Measurements from ENCODE around the gene MRTFA. TPM values are rescaled to one million over a fixed set of nuclear protein-coding genes. Genes with fewer than 3 reads are reported as not detected.

MRTFA gene
- total RNA-seq, 2 donors from 2014 or later = 38.5 to 58.8 TPM

- peaks cover 0 to 5% of the 10 kb centered on the region in 2 donors for H3K36me3 Mint-ChIP-seq
- no peak overlapping the region for H3K27ac Mint-ChIP-seq
- no peak for DNase-seq (ENCODE audit: low spot score in 2 of 2)
- peak; percentile 60 to 66 for ATAC-seq
- no peaks in the 10 kb centered on the region for H3K9me3 Mint-ChIP-seq
Measured at GRCh38 chr22:40487663-40488249, 148.8 kb downstream of the MRTFA start.

DNA sequence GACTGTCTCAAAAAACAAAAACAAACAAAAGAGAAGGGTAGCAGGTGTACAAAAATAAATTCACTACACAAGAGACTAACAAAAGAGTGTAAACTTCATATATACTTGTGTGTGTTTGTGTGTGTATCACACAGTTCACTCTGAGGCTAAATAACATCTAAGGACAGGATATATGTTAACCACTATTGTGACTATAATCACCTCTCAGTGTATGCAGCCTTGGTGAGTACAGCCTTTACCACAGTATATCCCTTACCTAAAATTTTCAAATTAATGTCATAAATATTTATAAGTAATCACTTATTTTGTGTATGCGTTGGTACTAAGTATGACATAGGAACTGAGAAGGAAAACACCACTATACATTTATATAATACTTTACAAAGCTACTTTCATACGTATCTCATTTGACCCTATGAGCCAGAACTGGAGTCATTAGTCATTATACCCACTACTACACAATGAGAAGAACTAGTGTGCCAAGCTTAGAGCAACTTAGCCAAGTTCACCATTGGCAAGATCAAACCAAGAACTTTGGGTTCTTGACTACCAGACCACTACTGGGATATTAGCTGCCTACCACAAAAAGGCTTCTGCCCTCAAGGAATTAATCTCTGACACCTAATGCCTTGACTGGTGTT is 149.4 kb downstream of the MRTFA start:
- Mint-ChIP-seq H3K9me3 (no peaks in the 10 kb centered on the region), H3K36me3 (peaks cover 0 to 5% of the 10 kb centered on the region in 2 donors), H3K27ac (no peak overlapping the region)
- ATAC-seq (peak; percentile 82 to 85), DNase-seq (ENCODE audit: low spot score in 2 of 2) (no peak)

DNA sequence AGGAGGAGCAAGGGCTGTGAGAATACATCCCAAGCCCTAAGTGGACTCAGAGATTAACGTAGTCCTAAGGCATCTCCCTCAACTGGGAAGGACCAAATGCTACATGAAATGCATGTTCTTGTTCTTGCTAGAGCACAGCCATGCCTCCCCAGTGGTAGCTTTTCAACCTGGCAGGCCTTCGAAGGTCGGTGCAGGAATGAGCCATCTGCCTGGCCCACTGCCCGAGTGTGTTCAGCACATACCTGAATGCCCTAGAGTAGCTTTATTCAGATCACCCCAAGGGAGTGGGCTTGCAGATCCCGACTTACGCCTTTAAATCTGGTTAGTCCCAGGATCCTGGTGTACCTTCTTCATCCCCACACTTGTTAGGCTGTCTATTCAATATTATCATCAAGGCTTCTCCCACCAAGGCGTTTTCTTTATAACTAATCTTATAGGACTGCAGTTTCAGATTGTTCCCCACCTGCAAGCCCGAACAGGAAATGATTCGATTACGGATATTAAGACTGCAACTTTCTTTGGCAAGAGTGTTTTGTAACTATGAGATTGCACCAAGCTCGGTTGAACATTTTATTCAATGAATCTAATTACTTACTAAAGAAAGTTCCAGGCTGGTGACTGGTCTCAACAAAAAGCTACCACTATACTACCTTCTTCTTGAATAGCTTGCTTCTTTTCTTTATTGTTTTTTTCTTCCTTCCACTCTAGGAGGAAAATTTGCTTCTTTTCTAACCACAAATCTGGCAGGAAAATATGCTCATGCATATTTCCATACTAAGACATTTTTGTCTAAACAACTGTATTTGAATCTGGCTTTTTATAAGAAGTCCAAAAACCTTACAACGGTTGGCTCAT is 150.5 kb downstream of the MRTFA start:
- ATAC-seq (no peak), DNase-seq (ENCODE audit: low spot score in 2 of 2) (no peak)
- Mint-ChIP-seq H3K9me3 (no peaks in the 10 kb centered on the region), H3K36me3 (peaks cover 0 to 5% of the 10 kb centered on the region in 2 donors), H3K27ac (no peak overlapping the region)

DNA sequence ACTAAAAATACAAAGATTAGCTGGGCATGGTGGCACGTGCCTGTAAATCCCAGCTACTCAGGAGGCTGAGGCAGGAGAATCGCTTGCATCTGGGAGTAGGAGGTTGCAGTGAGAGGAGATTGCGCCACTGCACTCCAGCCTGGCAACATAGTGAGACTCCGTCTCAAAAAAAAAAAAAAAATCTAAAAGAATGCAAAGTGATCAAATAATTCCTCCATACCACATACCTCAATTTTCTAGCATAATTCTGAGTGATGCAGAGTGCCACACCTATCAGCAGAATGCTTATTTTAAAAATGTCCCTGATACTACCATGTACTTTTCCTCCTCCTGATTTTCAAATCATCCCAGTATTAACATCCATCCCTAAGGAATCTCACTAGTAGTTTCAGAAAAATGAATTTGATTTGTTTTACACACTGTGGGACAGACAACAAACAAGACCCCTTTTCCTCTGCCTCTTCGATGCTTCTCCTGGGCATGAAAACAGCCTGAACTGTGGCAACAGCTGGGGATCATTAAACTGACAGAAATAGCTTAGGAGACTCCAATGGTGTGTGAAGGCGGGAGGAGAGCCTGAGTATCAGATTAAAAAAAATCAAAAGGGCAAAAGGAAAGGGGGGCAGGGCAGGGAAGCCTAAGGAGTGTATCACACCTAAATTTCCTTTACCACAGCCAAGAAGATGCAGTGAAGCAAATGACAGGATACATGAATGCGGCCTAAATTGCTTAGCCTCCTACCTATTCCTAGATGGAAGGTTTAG is 151.4 kb downstream of the MRTFA start:
- H3K36me3 Mint-ChIP-seq = peaks cover 0 to 2% of the 10 kb centered on the region in 2 donors
- ATAC-seq (no peak), DNase-seq (ENCODE audit: low spot score in 2 of 2) (no peak)
- no peaks in the 10 kb centered on the region for H3K9me3 Mint-ChIP-seq
- H3K27ac Mint-ChIP-seq = no peak overlapping the region

- ATAC-seq (no peak), DNase-seq (ENCODE audit: low spot score in 2 of 2) (no peak)
- Mint-ChIP-seq H3K36me3 (no peaks in the 10 kb centered on the region), H3K27ac (no peak overlapping the region), H3K9me3 (no peaks in the 10 kb centered on the region)
Measured at GRCh38 chr22:40482886-40483285, 153.6 kb downstream of the MRTFA start.

- DNase-seq (ENCODE audit: low spot score in 2 of 2) (no peak), ATAC-seq (no peak)
- no peak overlapping the region for H3K27ac Mint-ChIP-seq
- H3K9me3 Mint-ChIP-seq = no peaks in the 10 kb centered on the region
- no peaks in the 10 kb centered on the region for H3K36me3 Mint-ChIP-seq
Measured at GRCh38 chr22:40482391-40482790, 154.1 kb downstream of the MRTFA start.

DNA sequence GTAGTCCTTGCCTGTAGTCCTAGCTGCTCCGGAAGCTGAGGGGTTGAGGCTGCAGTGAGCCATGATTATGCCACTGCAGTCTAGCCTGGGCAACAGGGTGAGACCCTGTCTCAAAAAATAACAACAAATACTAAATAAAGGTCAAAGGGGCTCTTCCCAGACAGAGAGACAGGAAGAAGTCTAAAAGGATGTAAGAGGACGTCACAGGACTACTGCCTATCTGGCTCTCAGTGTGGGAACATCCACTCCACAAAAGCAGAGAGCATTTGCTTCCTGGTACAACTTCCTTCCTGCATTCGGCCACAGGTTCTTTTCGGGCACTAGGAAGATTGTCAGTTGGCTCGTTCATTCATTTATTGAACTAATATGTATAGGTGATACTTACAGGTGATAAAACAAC is 155.5 kb downstream of the MRTFA start:
- Mint-ChIP-seq H3K27ac (peak overlapping the region in 1 of 2 donors; percentile 51), H3K9me3 (no peaks in the 10 kb centered on the region), H3K36me3 (no peaks in the 10 kb centered on the region)
- ATAC-seq (no peak), DNase-seq (ENCODE audit: low spot score in 2 of 2) (no peak)

- H3K27ac Mint-ChIP-seq = no peak overlapping the region
- ATAC-seq (no peak), DNase-seq (ENCODE audit: low spot score in 2 of 2) (no peak)
- no peaks in the 10 kb centered on the region for H3K9me3 Mint-ChIP-seq
- no peaks in the 10 kb centered on the region for H3K36me3 Mint-ChIP-seq
Measured at GRCh38 chr22:40479887-40480538, 156.5 kb downstream of the MRTFA start.

DNA sequence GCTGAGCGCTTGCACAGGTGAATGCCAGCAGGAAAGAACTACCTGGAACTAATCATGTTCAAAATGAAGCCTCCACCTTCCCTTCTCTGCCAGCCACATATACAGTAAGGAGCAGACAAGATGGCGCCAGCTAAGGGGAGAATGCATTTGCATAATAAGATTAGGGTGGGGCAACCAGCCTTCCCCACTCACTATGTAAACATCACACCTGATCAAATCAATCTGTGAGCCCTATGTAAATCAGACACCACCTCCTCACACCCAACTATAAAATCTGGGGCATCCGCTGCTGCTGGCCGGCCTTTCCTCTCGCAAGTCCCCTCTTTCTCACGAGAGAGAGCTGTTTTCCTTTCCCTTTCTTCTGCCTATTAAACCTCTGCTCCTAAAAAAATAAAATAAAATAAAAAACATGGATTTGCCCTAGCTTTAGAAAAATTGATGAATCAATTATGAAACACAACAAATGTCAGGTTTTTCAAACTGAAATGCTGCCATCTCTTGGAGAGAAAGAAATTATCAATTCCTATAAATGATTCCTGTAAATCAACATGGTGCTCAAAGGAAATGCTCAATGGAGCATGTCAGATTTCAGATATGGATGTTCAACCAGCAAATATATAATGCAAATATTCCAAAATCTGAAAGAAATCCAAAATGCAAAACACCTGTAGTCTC is 157.3 kb downstream of the MRTFA start:
- Mint-ChIP-seq H3K36me3 (no peaks in the 10 kb centered on the region), H3K27ac (peak overlapping the region in 1 of 2 donors; percentile 65), H3K9me3 (no peaks in the 10 kb centered on the region)
- DNase-seq (ENCODE audit: low spot score in 2 of 2) (no peak), ATAC-seq (no peak)

GRCh38 chr22:40478338-40479125 is 158.0 kb downstream of the MRTFA start:
- Mint-ChIP-seq H3K36me3 (no peaks in the 10 kb centered on the region), H3K9me3 (no peaks in the 10 kb centered on the region), H3K27ac (no peak overlapping the region)
- ATAC-seq (no peak), DNase-seq (ENCODE audit: low spot score in 2 of 2) (no peak)

DNA sequence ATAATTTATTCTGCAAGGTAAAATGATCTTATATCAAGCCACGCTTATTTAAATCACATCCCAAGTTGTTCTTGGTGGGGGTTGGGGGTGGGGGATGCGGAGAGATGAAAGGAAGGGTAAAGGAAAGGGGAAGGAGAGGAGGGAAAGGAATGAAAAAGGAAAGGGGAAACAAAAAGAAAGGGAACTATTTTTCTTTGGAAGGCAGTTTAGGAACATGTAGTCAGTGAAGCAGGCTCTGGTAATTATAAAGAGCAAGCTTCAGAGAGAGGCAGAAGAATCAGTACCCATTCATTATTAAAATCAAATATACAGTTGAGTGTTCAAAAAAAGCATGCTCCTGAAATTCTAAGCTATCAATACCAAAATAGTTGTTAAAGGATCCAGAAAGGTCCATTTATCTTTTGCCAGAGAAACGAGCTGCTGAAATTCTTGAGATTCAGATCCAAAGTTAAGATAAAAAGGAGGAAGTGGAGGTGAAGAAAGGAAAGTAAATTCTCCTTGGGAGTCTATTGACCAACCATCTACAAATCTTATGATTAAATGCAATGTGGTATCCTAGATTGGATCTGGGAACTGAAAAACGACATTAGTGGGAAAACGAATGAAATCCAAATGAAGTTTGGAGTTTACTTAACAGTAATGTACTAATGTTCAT is 158.7 kb downstream of the MRTFA start:
- H3K9me3 Mint-ChIP-seq = no peaks in the 10 kb centered on the region
- no peaks in the 10 kb centered on the region for H3K36me3 Mint-ChIP-seq
- no peak overlapping the region for H3K27ac Mint-ChIP-seq
- ATAC-seq = no peak
- DNase-seq (ENCODE audit: low spot score in 2 of 2) = no peak

DNA sequence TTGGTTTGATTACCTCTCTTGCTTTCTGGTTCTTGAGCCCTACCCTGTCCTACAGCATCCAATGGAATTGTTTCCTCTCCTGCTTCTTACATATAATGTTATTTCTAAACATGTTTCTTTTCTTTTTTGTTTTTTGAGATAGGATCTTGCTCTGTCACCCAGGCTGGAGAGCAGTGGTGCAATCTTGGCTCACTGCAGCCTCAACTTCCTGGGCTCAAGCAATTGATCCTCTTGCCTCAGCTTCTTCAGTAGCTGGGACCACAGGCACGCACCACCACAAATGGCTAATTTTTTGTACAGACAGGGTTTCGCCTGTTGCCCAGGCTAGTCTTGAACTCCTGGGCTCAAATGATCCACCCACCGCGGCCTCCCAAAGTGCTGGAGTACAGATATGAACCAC is 160.2 kb downstream of the MRTFA start:
- Mint-ChIP-seq H3K36me3 (no peaks in the 10 kb centered on the region), H3K9me3 (no peaks in the 10 kb centered on the region), H3K27ac (peak overlapping the region in 1 of 2 donors; percentile 2)
- ATAC-seq (no peak), DNase-seq (ENCODE audit: low spot score in 2 of 2) (no peak)

- peak in 1 of 2 donors; percentile 66 for ATAC-seq
- DNase-seq (ENCODE audit: low spot score in 2 of 2) = no peak
- Mint-ChIP-seq H3K36me3 (peaks cover 0 to 9% of the 10 kb centered on the region in 2 donors), H3K27ac (no peak overlapping the region), H3K9me3 (no peaks in the 10 kb centered on the region)
Measured at GRCh38 chr22:40473703-40474102, 162.8 kb downstream of the MRTFA start.

DNA sequence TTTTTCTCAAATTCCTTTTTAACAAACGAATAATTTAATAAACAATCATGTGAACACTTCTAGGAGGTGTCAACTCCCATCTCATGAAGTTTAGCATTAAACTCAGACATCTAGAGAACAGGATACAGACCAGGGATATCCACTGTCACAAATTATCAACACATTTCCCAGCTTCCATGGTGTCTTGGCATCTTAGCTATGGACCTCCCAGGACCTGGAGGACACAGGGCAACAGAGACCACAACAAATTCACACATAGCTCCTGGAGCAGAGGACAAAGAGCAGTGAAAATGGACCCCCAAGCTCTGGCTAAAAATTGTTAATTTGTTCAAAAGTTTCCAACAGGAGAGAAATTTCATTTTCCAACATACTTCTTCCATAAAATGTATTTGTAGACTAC is 163.9 kb downstream of the MRTFA start:
- Mint-ChIP-seq H3K36me3 (peaks cover 0 to 9% of the 10 kb centered on the region in 2 donors), H3K27ac (no peak overlapping the region), H3K9me3 (no peaks in the 10 kb centered on the region)
- ATAC-seq (no peak), DNase-seq (ENCODE audit: low spot score in 2 of 2) (no peak)

- Mint-ChIP-seq H3K27ac (no peak overlapping the region), H3K36me3 (peaks cover 0 to 9% of the 10 kb centered on the region in 2 donors), H3K9me3 (no peaks in the 10 kb centered on the region)
- DNase-seq (ENCODE audit: low spot score in 2 of 2) (no peak), ATAC-seq (no peak)
Measured at GRCh38 chr22:40472051-40472450, 164.5 kb downstream of the MRTFA start.
